SU-DHL-6 (cell line): ENCODE results near the gene CD52.

Source experiments
- EZH2phosphoT487 ChIP-seq: fragments of 200-600 bp; sonication (generic), shearing (Covaris generic); conservative IDR thresholded peaks from 2 replicates; pipeline ENCODE4 v1.6.1; 2018; ENCODE audit warnings: mild to moderate bottlenecking, antibody characterized with exemption, low read length, moderate library complexity, mixed read lengths
- TF ChIP-seq, protein P1 (sequence below): fragments of 200-600 bp; sonication (generic); IDR thresholded peaks from one replicate; pipeline ENCODE4 v1.5.1; 2017; ENCODE audit warnings: antibody characterized with exemption, mild to moderate bottlenecking, low read length, moderate library complexity; ENCODE audit not compliant: insufficient read depth, poor library complexity, severe bottlenecking

DNA sequence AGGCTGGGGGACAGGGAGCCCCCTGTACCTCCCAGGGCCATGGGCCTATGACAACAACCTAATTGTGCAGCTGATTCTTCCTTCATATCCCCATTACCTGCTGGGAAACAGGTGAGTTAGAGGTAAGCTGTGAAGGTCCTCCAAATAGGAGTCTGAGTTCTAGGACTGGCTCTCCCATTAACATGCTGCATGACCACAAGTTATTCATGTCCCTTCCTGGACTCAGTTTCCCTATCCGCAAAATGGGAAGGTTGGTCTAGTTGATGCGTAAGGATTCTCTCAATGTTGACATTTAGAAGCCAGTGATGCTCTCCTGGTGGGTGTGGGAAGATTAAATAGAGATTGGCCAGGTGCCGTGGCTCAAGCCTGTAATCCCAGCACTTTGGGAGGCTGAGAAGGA lies 50.7 kb downstream of the CD52 start:
- TF ChIP-seq, protein P1, sequence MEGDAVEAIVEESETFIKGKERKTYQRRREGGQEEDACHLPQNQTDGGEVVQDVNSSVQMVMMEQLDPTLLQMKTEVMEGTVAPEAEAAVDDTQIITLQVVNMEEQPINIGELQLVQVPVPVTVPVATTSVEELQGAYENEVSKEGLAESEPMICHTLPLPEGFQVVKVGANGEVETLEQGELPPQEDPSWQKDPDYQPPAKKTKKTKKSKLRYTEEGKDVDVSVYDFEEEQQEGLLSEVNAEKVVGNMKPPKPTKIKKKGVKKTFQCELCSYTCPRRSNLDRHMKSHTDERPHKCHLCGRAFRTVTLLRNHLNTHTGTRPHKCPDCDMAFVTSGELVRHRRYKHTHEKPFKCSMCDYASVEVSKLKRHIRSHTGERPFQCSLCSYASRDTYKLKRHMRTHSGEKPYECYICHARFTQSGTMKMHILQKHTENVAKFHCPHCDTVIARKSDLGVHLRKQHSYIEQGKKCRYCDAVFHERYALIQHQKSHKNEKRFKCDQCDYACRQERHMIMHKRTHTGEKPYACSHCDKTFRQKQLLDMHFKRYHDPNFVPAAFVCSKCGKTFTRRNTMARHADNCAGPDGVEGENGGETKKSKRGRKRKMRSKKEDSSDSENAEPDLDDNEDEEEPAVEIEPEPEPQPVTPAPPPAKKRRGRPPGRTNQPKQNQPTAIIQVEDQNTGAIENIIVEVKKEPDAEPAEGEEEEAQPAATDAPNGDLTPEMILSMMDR = no peak
- TF ChIP-seq EZH2phosphoT487 = no peak
